ENCODE results near the gene METTL9.

METTL9 gene

DNA sequence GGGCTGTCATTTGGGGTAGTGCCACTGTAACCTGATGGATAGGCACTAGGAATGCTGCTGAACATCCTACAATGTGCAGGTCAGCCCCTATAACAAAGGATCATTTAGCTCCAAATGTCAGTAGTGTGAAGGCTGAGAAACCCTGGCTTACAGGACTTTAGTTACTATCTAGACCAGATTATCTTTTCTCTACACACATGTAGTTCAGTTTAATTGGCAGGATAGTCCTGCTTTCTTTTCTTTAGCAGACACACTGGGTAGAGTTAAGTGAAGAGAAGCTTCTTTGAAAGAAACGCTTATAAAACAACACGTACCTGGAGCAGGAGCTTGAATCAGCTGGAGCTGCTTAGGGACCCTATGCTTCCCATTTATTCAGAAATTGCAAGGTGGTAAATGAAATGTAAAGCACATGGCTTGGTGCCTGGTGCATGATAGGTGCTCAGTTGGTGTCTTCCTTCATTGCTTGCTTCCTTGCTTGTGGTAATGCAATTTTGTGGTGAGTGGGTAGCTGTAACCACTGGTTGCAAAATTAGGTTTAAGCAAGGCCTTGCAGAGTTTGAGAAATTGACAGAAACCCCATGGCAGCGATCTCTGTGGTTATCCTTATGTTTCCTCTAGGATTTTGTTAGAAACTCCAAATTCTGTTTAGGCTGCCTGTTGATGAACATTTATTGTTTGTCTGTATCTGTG, 9.4 kb downstream of the METTL9 start:
- H3K4me3 ChIP-seq (ENCODE audit: low read depth, low read length) = no peak overlapping the region
- TF ChIP-seq, protein P1, sequence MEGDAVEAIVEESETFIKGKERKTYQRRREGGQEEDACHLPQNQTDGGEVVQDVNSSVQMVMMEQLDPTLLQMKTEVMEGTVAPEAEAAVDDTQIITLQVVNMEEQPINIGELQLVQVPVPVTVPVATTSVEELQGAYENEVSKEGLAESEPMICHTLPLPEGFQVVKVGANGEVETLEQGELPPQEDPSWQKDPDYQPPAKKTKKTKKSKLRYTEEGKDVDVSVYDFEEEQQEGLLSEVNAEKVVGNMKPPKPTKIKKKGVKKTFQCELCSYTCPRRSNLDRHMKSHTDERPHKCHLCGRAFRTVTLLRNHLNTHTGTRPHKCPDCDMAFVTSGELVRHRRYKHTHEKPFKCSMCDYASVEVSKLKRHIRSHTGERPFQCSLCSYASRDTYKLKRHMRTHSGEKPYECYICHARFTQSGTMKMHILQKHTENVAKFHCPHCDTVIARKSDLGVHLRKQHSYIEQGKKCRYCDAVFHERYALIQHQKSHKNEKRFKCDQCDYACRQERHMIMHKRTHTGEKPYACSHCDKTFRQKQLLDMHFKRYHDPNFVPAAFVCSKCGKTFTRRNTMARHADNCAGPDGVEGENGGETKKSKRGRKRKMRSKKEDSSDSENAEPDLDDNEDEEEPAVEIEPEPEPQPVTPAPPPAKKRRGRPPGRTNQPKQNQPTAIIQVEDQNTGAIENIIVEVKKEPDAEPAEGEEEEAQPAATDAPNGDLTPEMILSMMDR (IDR thresholded peaks at IDR 0.05; ENCODE audit: low read depth, low read length) = no peak
- in situ Hi-C loops (cut with HindIII; ENCODE audit: low sequenced_read_pairs) = no loop called here
- peak; percentile 14 for DNase-seq (ENCODE audit: low read depth, low spot score)

DNA sequence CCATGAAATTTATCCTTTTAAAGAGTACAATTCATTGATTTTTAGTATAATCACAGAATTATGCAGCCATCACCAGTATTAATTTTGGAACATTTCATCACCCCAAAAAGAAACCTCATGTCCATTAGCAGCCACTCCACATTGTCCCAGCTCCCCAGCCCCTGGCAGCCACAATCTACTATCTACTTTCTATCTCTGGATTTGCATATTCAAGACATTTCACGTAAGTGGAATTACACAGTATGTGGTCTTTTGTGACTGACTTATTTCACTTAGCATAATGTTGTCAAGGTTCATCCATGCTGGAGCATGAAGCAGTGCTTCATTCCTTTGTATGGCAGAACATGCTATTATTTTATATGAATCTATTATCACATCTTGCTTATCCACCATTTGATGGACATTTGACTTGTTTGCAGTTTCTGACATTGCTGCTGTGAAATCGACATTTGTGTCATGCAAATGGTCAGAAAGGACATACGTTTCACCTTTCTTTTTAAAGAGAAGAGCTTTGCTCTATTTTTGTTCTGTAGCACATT, 10.7 kb downstream of the METTL9 start:
- DNase-seq (ENCODE audit: low read depth, low spot score) = no peak
- TF ChIP-seq, protein P1 (IDR thresholded peaks at IDR 0.05; ENCODE audit: low read depth, low read length) = no peak
- H3K4me3 ChIP-seq (ENCODE audit: low read depth, low read length) = no peak overlapping the region
- in situ Hi-C loops (cut with HindIII; ENCODE audit: low sequenced_read_pairs) = no loop called here

DNA sequence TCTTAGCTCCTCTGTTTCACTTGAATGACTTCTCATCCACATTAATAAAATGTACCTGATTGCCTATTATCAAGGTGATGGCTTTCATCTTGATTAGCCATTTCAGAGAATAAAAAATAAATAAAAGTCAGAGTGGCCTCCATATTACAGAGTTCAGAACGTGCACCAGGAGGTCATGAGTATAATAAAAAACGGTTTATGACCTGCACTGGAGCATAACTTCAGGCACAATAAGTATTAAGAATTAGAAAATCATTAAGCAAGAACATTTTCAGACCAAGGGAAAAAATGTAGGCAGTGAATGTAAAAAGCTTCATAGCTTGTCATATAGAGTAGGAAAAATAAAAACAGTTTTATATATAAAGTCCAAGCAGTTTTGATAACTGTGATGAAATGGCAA, 11.4 kb downstream of the METTL9 start:
- no peak overlapping the region for H3K4me3 ChIP-seq (ENCODE audit: low read depth, low read length)
- in situ Hi-C loops (cut with HindIII; ENCODE audit: low sequenced_read_pairs) = no loop called here
- TF ChIP-seq, protein P1 (IDR thresholded peaks at IDR 0.05; ENCODE audit: low read depth, low read length) = no peak
- no peak for DNase-seq (ENCODE audit: low read depth, low spot score)

DNA sequence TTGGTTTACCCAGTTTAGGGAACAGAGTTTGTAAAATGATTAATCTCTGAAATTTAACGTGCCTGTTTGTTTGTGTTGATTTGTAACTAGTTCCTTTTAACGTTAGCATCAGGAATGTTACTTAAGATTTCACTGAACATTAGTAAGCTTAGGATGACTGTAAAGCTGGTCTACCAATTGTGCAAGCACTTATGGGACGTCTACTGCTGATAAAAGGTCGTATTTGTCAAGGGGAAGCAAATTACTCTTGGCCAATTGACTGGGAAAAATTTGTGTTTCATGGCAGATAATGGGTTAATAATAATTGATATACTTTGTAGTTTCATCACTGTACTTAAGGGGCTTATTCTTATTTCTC, 11.8 kb downstream of the METTL9 start:
- in situ Hi-C loops (cut with HindIII; ENCODE audit: low sequenced_read_pairs) = no loop called here
- no peak overlapping the region for H3K4me3 ChIP-seq (ENCODE audit: low read depth, low read length)
- DNase-seq (ENCODE audit: low read depth, low spot score) = no peak
- TF ChIP-seq, protein P1 (IDR thresholded peaks at IDR 0.05; ENCODE audit: low read depth, low read length) = no peak

DNA sequence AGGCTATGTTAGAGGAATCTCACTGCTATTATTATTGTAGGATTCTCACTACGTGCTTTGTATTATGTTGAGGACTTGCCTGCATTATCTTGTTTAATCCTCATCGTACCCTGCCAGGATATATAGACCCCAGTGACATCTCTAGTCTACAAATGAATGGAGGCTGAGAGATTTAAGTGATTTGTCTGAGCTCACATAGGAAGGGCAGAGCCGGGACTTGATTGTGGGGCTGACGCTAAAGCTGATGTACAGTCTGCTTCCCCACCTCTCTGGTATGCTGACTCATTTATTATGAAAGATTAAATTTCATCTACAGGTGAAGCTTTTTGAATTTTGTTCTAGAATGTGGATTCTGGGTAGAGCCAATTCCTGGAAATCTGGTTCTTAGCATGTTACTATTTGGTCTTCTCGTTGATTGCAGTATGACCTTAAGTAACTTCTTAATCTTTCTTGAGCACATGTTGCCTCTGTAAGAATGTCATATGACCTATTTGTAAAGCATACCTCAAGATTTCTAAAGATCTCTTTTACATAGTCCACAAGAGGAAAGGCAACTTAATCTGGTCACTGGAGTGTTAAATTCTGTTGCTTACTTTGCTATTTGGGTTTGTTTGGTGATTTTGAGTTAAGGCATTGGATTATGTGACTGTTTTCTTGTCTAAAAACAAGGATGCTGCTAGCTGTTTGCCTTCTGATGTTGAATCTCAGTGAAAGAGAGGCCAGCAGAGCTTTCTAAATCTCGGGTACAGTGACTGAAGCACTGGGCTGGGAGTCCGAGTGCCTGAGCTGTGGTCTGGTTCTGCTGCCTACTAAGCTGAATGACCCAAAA, 12.4 kb downstream of the METTL9 start:
- DNase-seq (ENCODE audit: low read depth, low spot score) = no peak
- no peak overlapping the region for H3K4me3 ChIP-seq (ENCODE audit: low read depth, low read length)
- in situ Hi-C loops (cut with HindIII; ENCODE audit: low sequenced_read_pairs) = no loop called here
- TF ChIP-seq, protein P1 (IDR thresholded peaks at IDR 0.05; ENCODE audit: low read depth, low read length) = no peak

DNA sequence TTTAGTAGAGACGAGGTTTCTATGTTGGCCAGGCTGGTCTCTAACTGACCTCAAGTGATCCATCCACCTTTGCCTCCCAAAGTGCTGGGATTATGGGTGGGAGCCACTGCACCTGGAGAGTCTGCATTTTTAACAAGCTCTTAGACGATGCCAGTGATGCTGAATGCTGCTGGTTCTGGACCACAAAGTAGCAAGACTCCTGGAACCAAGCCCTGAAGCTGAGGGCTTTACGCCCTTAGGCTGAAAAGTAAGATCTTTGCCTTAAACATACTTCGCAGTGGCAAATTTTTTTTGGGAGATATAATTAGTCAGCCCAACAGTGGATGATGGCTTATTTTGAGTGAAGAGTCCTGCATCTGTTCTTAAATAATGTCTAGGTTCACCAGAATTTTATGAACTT, 14.0 kb downstream of the METTL9 start:
- no peak for DNase-seq (ENCODE audit: low read depth, low spot score)
- in situ Hi-C loops (cut with HindIII; ENCODE audit: low sequenced_read_pairs) = no loop called here
- TF ChIP-seq, protein P1 (IDR thresholded peaks at IDR 0.05; ENCODE audit: low read depth, low read length) = no peak
- H3K4me3 ChIP-seq (ENCODE audit: low read depth, low read length) = no peak overlapping the region

Data from astrocyte of the spinal cord (primary cell).